H1 (cell line): ENCODE measurements around the gene CELF2. TPM values are rescaled to one million over a fixed set of nuclear protein-coding genes. Genes with fewer than 3 reads are reported as not detected.

ENCODE experiments used
- CTCF ChIA-PET: fragments of 300-600 bp; sonication (Branson Sonifier 250); formaldehyde crosslinking; loops from one replicate; lab custom pipeline; 2021; ENCODE audit not compliant: partially characterized antibody; lab: Charles Lee
- POLR2A ChIA-PET: fragments of 300-600 bp; sonication (Branson Sonifier 250); formaldehyde crosslinking; loops from one replicate; lab custom pipeline; 2021; ENCODE audit warnings: inconsistent platforms; ENCODE audit not compliant: partially characterized antibody; lab: Charles Lee
- DNase-seq, 2 experiments: peaks; one replicate each; pipeline versions ENCODE4 v3.0.0 to v3.0.0-alpha.2; 2010 to 2022; ENCODE audit warnings: low spot score in 2 of 2, low read depth in 1 of 2, mixed read lengths in 1 of 2
- FAIRE-seq: peaks from 2 replicates; lab custom pipeline; 2011; peaks lifted over from hg19 to GRCh38; lab: Jason Lieb, UNC
- H2AFZ ChIP-seq: 2 replicates; pipeline ENCODE4 v1.8.1; 2012; ENCODE audit warnings: low read length, inconsistent platforms
- H2AK5ac ChIP-seq: 2 replicates; pipeline ENCODE4 v1.6.1; 2013; ENCODE audit warnings: low read depth, low read length
- H2BK120ac ChIP-seq: replicated peaks from 2 replicates; pipeline ENCODE3; 2013; ENCODE audit warnings: low read depth, low read length, inconsistent platforms
- H2BK12ac ChIP-seq: 2 replicates; pipeline ENCODE4 v1.6.1; 2013; ENCODE audit warnings: low read depth, low read length
- H2BK15ac ChIP-seq: 2 replicates; pipeline ENCODE4 v1.6.1; 2013; ENCODE audit warnings: low read length
- H2BK20ac ChIP-seq: 2 replicates; pipeline ENCODE4 v1.6.1; 2013; ENCODE audit warnings: low read length
- H2BK5ac ChIP-seq: 2 replicates; pipeline ENCODE4 v1.6.1; 2013; ENCODE audit warnings: low read depth, low read length
- H3K14ac ChIP-seq: 2 replicates; pipeline ENCODE4 v1.6.1; 2013; ENCODE audit warnings: inconsistent platforms; ENCODE audit not compliant: insufficient read length
- H3K18ac ChIP-seq: 2 replicates; pipeline ENCODE4 v1.6.1; 2013; ENCODE audit warnings: low read length; ENCODE audit errors: extremely low read depth
- H3K23ac ChIP-seq: 2 replicates; pipeline ENCODE4 v1.6.1; 2013; ENCODE audit warnings: inconsistent platforms; ENCODE audit not compliant: insufficient read length
- H3K23me2 ChIP-seq: 2 replicates; pipeline ENCODE4 v1.6.1; 2013; ENCODE audit warnings: low read depth, low read length
- H3K27ac ChIP-seq: 2 replicates; pipeline ENCODE4 v1.6.1; 2011; ENCODE audit warnings: low read depth, low read length, inconsistent platforms
- H3K27me3 ChIP-seq, 4 experiments: replicated peaks in 1 of 4; 1 replicate in 1 of 4; 2 replicates in 3 of 4; pipeline versions ENCODE4 v1.6.1 to v1.8.1; 2011 to 2013; ENCODE audit warnings: low read length in 3 of 4, mild to moderate bottlenecking in 3 of 4, inconsistent platforms in 2 of 4, mixed read lengths in 2 of 4, moderate library complexity in 1 of 4; ENCODE audit not compliant: control insufficient read depth in 3 of 4, insufficient read depth in 3 of 4; ENCODE audit errors: extremely low read depth in 1 of 4
- H3K36me3 ChIP-seq, 4 experiments: 2 replicates each; pipeline versions ENCODE4 v1.6.1 to v1.8.1; 2011 to 2013; ENCODE audit warnings: mild to moderate bottlenecking in 4 of 4, low read length in 3 of 4, moderate library complexity in 2 of 4, control low read depth in 1 of 4, inconsistent platforms in 1 of 4; ENCODE audit not compliant: insufficient read depth in 4 of 4, control insufficient read depth in 2 of 4
- H3K4ac ChIP-seq: replicated peaks from 2 replicates; pipeline ENCODE3; 2013; ENCODE audit warnings: low read length, low read depth, mixed read lengths, inconsistent platforms; ENCODE audit not compliant: insufficient read length
- H3K4me1 ChIP-seq, 4 experiments: replicated peaks in 1 of 4; 1 replicate in 1 of 4; 2 replicates in 3 of 4; pipeline versions ENCODE4 v1.6.1 to v1.8.1; 2011 to 2013; ENCODE audit warnings: low read length in 3 of 4, inconsistent platforms in 2 of 4, mixed read lengths in 1 of 4; ENCODE audit not compliant: insufficient read depth in 4 of 4, control insufficient read depth in 3 of 4
- H3K4me2 ChIP-seq, 2 experiments: 2 replicates each; pipeline versions ENCODE4 v1.6.1 to v1.8.1; 2011 to 2013; ENCODE audit warnings: low read depth in 2 of 2, low read length in 2 of 2, control low read depth in 1 of 2, inconsistent platforms in 1 of 2, mild to moderate bottlenecking in 1 of 2; ENCODE audit not compliant: insufficient read depth in 1 of 2
- H3K4me3 ChIP-seq, 4 experiments: fragments of 200-600, 300-600 bp in 1 of 4; sonication (generic), shearing (Covaris generic), sonication (Bioruptor Twin) in 1 of 4; 2 replicates each; pipeline versions ENCODE4 v1.5.1 to v1.8.1; 2011 to 2016; ENCODE audit warnings: low read length in 4 of 4, low read depth in 3 of 4, control low read depth in 2 of 4, inconsistent platforms in 2 of 4, mild to moderate bottlenecking in 2 of 4, mixed read lengths in 1 of 4, moderate library complexity in 1 of 4; ENCODE audit not compliant: insufficient read depth in 2 of 4; ENCODE audit errors: extremely low read depth in 1 of 4
- H3K56ac ChIP-seq: replicated peaks from 2 replicates; pipeline ENCODE3; 2013; ENCODE audit warnings: low read depth, mild to moderate bottlenecking, mixed read lengths, low read length, inconsistent platforms; ENCODE audit not compliant: insufficient read length
- H3K79me1 ChIP-seq: 2 replicates; pipeline ENCODE4 v1.6.1; 2013; ENCODE audit warnings: low read depth, low read length, control low read depth
- H3K79me2 ChIP-seq, 2 experiments: 2 replicates each; pipeline versions ENCODE4 v1.6.1 to v1.8.1; 2012 to 2013; ENCODE audit warnings: low read length in 2 of 2, mild to moderate bottlenecking in 2 of 2, inconsistent platforms in 1 of 2; ENCODE audit not compliant: insufficient read depth in 2 of 2, control insufficient read depth in 1 of 2
- H3K9ac ChIP-seq, 4 experiments: replicated peaks in 1 of 4; 1 replicate in 1 of 4; 2 replicates in 3 of 4; pipeline versions ENCODE4 v1.6.1 to v1.8.1; 2011 to 2013; ENCODE audit warnings: low read depth in 3 of 4, low read length in 3 of 4, control low read depth in 2 of 4, mild to moderate bottlenecking in 2 of 4, moderate library complexity in 2 of 4, inconsistent platforms in 1 of 4; ENCODE audit errors: extremely low read depth in 1 of 4
- H3K9me3 ChIP-seq, 2 experiments: 2 replicates each; pipeline versions ENCODE4 v1.6.1 to v1.8.1; 2012 to 2013; ENCODE audit warnings: mild to moderate bottlenecking in 2 of 2, moderate library complexity in 2 of 2, control low read depth in 1 of 2, inconsistent platforms in 1 of 2, low read depth in 1 of 2, low read length in 1 of 2, mixed read lengths in 1 of 2; ENCODE audit not compliant: insufficient read depth in 2 of 2
- H4K20me1 ChIP-seq, 2 experiments: replicated peaks in 1 of 2; 2 replicates each; pipeline versions ENCODE3 to v1.8.1; 2011 to 2013; ENCODE audit warnings: inconsistent platforms in 2 of 2, low read length in 2 of 2, mild to moderate bottlenecking in 1 of 2; ENCODE audit not compliant: insufficient read depth in 2 of 2, control insufficient read depth in 1 of 2
- H4K5ac ChIP-seq: 2 replicates; pipeline ENCODE4 v1.6.1; 2013; ENCODE audit warnings: low read length, low read depth, mixed read lengths, inconsistent platforms; ENCODE audit not compliant: insufficient read length
- H4K8ac ChIP-seq: 2 replicates; pipeline ENCODE4 v1.8.0; 2013; ENCODE audit warnings: mild to moderate bottlenecking, moderate library complexity, low read length, inconsistent platforms; ENCODE audit not compliant: insufficient read depth; ENCODE audit errors: extremely low read depth
- H4K91ac ChIP-seq: replicated peaks from 2 replicates; pipeline ENCODE3; 2013; ENCODE audit warnings: low read length, mixed read lengths, inconsistent platforms; ENCODE audit not compliant: insufficient read length
- BCL11A ChIP-seq, 2 experiments: IDR thresholded peaks; one replicate each; pipeline ENCODE4 v1.6.1; 2011; ENCODE audit warnings: low read depth in 2 of 2, low read length in 2 of 2, mild to moderate bottlenecking in 2 of 2
- CREB1 ChIP-seq: IDR thresholded peaks from 2 replicates; pipeline ENCODE4 v1.6.1; 2012; ENCODE audit warnings: inconsistent platforms
- CTBP2 ChIP-seq: IDR thresholded peaks from 2 replicates; pipeline ENCODE4 v1.7.0; 2011; ENCODE audit warnings: borderline replicate concordance, mild to moderate bottlenecking, moderate library complexity, mixed read lengths, low read length; ENCODE audit not compliant: insufficient read depth, insufficient read length
- EGR1 ChIP-seq: IDR thresholded peaks from 2 replicates; pipeline ENCODE4 v1.6.1; 2011; ENCODE audit warnings: low read depth, low read length, borderline replicate concordance
- JUND ChIP-seq: IDR thresholded peaks from 2 replicates; pipeline ENCODE4 v1.6.1; 2011; ENCODE audit warnings: mild to moderate bottlenecking, improper control_type of control experiment, low read length
- KDM5A ChIP-seq: fragments of 200-600 bp; IDR thresholded peaks from 2 replicates; pipeline ENCODE4 v1.7.1; 2012; ENCODE audit warnings: mild to moderate bottlenecking, low read length, inconsistent platforms, mixed read lengths
- YY1 ChIP-seq: IDR thresholded peaks from 2 replicates; pipeline ENCODE4 v1.6.1; 2011; ENCODE audit warnings: low read depth, mild to moderate bottlenecking, low read length
- WGBS, 2 experiments: shearing (Covaris generic) in 1 of 2; methylation state at CpG; one replicate each; pipeline versions ENCODE4 v1.1.6 to v1.1.7; 2013 to 2015; ENCODE audit warnings: low lambda C conversion rate in 2 of 2, mixed read lengths in 2 of 2, inconsistent platforms in 1 of 2, low coverage in 1 of 2, missing lambda C conversion rate in 1 of 2; ENCODE audit not compliant: insufficient replicate concordance in 2 of 2, insufficient coverage in 1 of 2, insufficient read length in 1 of 2; ENCODE audit errors: extremely low coverage in 1 of 2, missing lambda C conversion rate in 1 of 2; 5-methylcytosine and 5-hydroxymethylcytosine counted together
- polyA plus RNA-seq, 7 experiments: library from polyadenylated mRNA; depleted of rRNA in 3 of 7; stranded (reverse) in 5 of 7; unstranded in 2 of 7; fragments of >200 nt in 5 of 7; fragments of 200-250 nt in 2 of 7; gene quantifications; 1 replicate in 5 of 7; 2 replicates in 1 of 7; 4 replicates in 1 of 7; pipeline versions ENCODE4 v1.2.1 to v1.2.3, GENCODE V29; 2011 to 2013; ENCODE audit warnings: missing spikeins in 2 of 7, mixed read lengths in 2 of 7
- total RNA-seq: library from RNA; stranded (reverse); fragmentation: NEBNext Ultra II Directional; extraction: Animal tissue kit (Norgen Biotek cat#: 25700); gene quantifications from 2 replicates; pipeline ENCODE4 v1.2.1, GENCODE V29; 2021
- TF ChIP-seq, protein P1 (sequence below), 3 experiments: IDR thresholded peaks; 1 replicate in 2 of 3; 2 replicates in 1 of 3; pipeline versions ENCODE4 v1.5.1 to v1.6.1; 2011; ENCODE audit warnings: low read length in 3 of 3, mild to moderate bottlenecking in 3 of 3, inconsistent platforms in 2 of 3, low read depth in 1 of 3, moderate library complexity in 1 of 3; ENCODE audit not compliant: insufficient read depth in 1 of 3; ENCODE audit errors: control extremely low read depth in 1 of 3

Gene CELF2
- total and polyA plus RNA-seq, 2 of the 8 experiments (the other 6 are each of a cell fraction or from before 2014, with no cell fraction given) = 18.3 to 22.7 TPM

DNA sequence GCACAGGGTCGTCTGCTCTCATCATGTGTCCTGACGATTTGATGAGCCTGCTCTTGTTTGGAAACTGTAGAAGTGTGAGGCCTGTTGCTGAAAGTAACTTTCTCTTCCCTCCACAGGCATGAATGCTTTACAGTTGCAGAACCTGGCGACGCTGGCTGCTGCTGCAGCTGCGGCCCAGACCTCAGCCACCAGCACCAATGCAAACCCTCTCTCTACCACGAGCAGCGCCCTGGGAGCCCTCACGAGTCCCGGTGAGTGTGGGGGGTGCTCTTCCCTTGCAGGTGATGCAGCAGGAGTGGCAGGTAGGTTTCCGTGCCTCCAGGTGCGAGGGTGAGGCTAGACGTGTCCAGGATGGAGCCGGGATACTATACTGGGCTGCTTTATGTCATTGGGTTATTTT, 270.6 kb downstream of the CELF2 start:
- no peaks in the 10 kb centered on the region for H3K79me1 ChIP-seq
- H4K20me1 ChIP-seq = peaks cover 0 to 2% of the 10 kb centered on the region in 2 experiments
- H2BK15ac ChIP-seq = no peak overlapping the region
- no peaks in the 10 kb centered on the region for H3K79me2 ChIP-seq
- TF ChIP-seq JUND (no peak), BCL11A (IDR thresholded peaks at IDR 0.05; ENCODE audit: low read depth in 2 of 2, low read length in 2 of 2) (no peak), CREB1 (no peak), KDM5A (no peak), EGR1 (no peak), YY1 (no peak), CTBP2 (no peak)
- TF ChIP-seq, protein P1, sequence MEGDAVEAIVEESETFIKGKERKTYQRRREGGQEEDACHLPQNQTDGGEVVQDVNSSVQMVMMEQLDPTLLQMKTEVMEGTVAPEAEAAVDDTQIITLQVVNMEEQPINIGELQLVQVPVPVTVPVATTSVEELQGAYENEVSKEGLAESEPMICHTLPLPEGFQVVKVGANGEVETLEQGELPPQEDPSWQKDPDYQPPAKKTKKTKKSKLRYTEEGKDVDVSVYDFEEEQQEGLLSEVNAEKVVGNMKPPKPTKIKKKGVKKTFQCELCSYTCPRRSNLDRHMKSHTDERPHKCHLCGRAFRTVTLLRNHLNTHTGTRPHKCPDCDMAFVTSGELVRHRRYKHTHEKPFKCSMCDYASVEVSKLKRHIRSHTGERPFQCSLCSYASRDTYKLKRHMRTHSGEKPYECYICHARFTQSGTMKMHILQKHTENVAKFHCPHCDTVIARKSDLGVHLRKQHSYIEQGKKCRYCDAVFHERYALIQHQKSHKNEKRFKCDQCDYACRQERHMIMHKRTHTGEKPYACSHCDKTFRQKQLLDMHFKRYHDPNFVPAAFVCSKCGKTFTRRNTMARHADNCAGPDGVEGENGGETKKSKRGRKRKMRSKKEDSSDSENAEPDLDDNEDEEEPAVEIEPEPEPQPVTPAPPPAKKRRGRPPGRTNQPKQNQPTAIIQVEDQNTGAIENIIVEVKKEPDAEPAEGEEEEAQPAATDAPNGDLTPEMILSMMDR (IDR thresholded peaks at IDR 0.05; ENCODE audit: control extremely low read depth in 1 of 3, insufficient read depth in 1 of 3, low read depth in 1 of 3, low read length in 3 of 3) = no peak
- TF ChIP-seq, all 59 proteins: peak for 0
- Histone ChIP-seq H2AK5ac (no peak overlapping the region), H3K4me2 (no peak overlapping the region), H3K23me2 (peaks cover 18% of the 10 kb centered on the region; the same call in 1 of the 2 replicates), H2BK5ac (no peak overlapping the region), H3K36me3 (no peaks in the 10 kb centered on the region; a peak in 2 of 8 replicates), H2BK20ac (no peak overlapping the region), H3K56ac (no peak overlapping the region), H4K91ac (no peak overlapping the region), H3K18ac (0 out of 2 replicates have a peak overlapping the region, but pooled peaks have one; percentile 5), H3K4me1 (peaks cover 0 to 3% (median 1%) of the 10 kb centered on the region in 4 experiments; a peak in 2 of 7 replicates), H3K4me3 (no peak overlapping the region), H3K27ac (no peak overlapping the region), H2AFZ (no peak overlapping the region), H2BK120ac (no peak overlapping the region), H3K14ac (no peak overlapping the region), H3K9ac (no peak overlapping the region), H3K4ac (no peak overlapping the region), H4K8ac (no peak overlapping the region), H2BK12ac (no peak overlapping the region), H3K27me3 (no peaks in the 10 kb centered on the region), H4K5ac (no peak overlapping the region), H3K9me3 (no peaks in the 10 kb centered on the region), H3K23ac (no peak overlapping the region)
- DNase-seq (no peak), FAIRE-seq (no peak)
- CTCF ChIA-PET = no interaction called here
- WGBS, 2 experiments = 85% methylated on average over 13 of the region's 13 CpGs; no CpG with 5 or more reads in 1 of the 2 experiments
- POLR2A ChIA-PET = no interaction called here
